ENCODE measurements around the gene MCC. TPM values are rescaled to one million over a fixed set of nuclear protein-coding genes. Genes with fewer than 3 reads are reported as not detected.

MCC gene
- total RNA-seq, 1 donor = under 0.01 TPM

DNA sequence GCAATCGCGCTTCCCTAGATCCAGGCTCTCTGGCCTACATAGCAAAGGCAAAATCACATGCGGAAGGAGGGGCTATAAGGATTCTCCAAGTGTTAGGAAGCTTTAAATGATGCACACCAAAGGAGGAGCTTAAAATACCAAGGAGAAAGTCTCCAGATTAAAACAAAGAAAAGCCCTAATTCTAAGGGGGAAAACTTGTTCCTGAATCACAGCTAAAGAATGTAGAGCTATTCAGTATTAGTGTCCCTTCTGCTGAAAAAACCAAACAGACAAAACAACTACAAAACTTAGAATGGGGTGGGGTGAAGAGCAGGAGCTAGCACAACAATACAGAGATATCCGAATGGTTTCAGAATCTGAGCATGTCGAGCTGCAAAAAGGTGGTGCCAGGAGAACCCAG, 297.9 kb downstream of the MCC start:
- DNase-seq (ENCODE audit: low read depth in 2 of 3, low spot score in 2 of 3) = no peak

DNA sequence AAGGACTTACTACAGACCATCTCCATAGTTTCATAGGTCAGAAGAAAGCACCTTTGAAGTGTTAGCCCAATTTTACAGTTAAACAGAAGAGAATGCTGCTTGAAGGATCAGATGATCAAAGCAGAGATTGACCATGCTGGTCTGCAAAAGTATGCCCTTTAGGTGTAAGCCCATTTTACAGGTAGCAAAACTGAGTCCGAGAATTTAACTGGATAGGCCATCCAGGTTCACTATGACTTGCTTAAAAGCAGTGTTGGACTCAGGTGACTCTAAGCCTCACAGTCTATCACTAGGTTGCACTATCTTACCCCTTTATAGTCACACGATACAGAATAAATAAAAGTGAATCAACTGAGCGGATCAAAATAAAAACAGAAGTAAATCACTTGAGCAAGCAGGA, 299.0 kb downstream of the MCC start:
- DNase-seq (ENCODE audit: low read depth in 2 of 3, low spot score in 2 of 3) = no peak

DNA sequence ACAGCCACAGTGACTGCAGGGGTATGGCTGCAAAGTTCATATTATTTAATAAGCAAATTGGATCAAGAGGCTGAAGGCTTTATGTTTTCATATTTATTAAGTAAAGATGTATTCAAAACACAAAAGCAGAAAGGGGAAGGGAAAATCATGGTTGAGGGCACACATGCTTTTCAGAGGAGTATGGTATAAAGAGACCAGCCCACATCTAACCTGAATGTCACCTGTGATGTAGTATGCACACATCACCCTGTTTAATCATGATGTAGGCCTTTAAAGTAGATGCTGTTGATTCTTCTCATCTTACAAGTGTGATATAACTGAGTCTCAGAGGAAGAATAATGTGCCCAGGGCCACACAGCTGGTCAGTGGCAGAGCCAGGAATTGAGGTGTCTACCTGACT, 299.8 kb downstream of the MCC start:
- DNase-seq (ENCODE audit: low read depth in 2 of 3, low spot score in 2 of 3) = no peak

DNA sequence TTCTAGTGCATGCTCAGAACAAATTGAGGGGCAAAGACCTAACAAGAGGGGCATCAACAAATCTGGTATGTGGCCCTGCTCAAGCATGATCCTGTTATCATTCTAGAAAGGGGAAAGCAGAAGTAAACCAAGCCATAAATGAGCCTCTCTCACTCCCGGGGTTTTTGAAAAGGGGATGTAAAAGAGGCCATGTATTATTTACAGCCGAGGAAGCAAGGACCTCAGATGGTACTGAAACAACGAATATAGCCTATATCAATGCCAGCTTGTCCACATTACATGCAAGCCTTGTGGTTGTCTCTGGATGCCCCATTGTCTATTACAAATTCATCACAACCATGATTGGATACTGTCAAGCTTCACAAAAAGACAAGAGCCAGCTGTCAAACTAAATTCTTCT, 300.3 kb downstream of the MCC start:
- peak in 1 of 3 donors; percentile 45 for DNase-seq (ENCODE audit: low read depth in 2 of 3, low spot score in 2 of 3)

DNA sequence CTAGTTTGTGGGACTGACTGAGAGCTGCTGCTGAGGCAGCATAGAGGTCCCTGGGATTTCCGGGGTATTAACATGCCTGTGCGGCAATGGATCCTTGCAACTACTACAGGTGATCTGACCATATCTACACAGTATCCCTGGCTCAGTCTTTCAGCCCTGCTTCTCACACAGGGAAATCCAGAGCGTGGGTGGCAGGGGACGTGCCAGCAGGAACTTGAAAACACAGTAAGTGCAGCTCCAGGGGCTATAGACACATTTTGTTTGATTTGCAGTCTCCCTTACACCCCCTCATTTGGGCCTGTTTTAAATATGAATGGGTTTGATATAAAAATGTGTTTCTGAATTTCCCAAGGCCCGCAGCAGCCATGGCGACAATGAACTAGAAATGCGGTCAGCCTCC, 302.2 kb downstream of the MCC start:
- no peak for DNase-seq (ENCODE audit: low read depth in 2 of 3, low spot score in 2 of 3)

DNA sequence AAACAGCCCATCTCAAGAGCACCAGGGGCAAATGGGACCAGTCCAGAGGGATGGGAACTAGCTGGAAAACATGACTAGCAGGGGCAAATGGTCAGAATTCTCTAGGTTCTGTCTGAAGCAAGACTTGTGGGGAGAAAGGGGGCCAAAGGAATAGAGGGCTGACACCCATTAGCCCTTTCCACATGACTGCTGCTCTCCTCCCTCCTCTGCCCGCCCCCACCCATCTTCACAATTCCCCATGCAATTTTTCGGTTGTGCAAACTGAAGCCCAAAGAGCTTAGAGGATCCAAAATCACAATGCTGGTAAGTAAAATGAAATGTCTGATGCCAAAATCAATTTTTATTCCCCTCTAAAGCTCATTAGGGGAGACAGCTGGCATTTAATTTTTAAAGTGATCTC, 304.6 kb downstream of the MCC start:
- no peak for DNase-seq (ENCODE audit: low read depth in 2 of 3, low spot score in 2 of 3)

DNA sequence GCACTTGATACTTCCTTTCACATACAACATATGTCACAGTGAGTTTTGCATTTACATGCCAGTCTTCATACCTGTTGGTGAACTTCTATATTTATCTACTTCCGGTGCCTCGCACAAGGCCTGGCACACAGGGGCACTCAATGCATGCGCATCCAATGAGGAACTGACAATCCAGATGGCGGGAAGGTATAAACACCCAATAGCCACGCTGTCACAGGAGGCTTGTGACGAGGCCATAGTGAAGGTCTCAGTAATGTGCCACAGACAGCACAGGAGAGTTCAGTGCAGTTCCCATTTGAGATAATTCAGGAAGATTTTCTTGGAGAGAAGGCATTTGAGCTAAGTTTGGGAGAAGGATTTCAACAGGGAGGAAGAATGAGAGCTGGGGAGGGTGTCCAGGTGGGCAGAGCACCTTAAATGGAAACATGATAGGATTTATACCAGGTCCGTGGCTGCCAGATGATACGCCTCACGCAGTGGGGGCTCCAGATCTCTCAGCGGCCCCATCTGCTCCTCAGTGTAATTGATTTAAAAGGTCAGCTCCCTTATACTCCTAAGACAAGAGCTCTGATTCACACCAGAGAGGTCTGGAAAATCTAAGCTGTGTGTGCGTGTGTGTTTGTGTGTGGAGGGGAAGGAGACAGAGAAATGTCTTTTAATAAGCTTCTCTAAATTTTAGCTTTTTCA, 305.5 kb downstream of the MCC start:
- DNase-seq (ENCODE audit: low read depth in 2 of 3, low spot score in 2 of 3) = no peak

DNA sequence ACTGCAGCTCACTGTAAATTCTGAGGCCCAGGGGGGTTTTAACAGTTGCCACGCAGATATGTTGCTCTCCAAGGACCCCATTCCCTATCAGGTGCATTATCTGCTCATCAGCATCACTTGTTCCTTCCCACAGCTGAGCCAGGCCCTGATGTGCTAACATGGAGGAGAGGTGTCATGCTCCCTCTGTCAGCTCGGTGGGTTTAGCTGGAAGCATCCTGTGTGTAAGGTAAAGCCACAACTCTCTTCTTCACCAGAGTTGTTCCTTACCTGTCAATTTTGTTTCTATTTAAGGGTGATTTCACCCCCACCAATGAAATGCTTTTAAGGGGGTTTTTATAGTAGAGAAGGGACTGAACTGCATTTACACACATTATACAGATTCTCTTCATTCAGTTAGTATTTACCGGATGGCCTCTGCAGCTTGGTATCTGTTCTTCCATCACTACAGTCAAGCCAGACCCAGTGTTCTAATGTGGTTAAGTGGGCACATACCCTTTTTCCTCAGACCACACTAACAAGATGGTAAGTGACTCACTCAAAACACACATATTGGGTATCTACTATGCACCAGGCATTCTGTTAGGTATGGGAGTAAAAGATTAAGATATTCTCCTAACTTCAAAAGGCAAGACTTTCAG, 306.3 kb downstream of the MCC start:
- no peak for DNase-seq (ENCODE audit: low read depth in 2 of 3, low spot score in 2 of 3)

DNA sequence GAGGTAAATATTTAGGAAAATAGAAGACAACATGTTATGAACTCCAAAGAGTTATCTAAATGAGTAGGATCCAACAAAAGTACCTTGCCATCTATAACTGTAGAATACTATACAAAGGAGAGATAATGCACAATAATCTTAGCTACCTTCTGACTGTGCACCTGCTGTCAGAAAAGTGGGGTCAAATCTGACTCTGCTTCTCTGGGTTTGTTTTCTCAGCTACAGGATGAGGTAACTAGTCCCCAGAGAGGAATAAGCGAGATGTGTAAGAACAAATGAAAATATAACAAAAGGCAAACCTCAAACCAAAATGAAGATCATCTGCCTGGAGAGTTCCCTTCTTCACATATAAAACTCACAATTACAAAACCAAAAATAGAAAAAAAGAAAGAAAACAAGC, 306.8 kb downstream of the MCC start:
- DNase-seq (ENCODE audit: low read depth in 2 of 3, low spot score in 2 of 3) = no peak

DNA sequence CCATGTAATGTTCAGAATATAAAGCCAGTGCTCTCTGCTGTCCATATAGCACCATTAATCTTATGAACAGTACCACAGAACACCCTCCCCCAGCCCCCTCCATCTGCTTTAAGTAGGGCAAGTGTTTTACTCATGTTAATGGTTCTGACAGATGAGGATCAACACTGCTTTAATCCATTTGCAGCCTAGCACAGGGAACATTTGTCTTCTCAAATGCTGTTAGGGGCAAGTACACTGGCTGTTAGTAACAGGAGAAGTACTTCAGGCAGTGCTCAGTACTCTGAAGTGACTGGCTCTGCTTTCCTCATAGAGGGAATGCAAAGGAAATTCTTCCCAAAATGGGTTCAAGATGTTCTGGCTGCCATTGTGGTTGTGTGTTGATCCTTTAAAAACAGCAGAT, 309.1 kb downstream of the MCC start:
- DNase-seq (ENCODE audit: low read depth in 2 of 3, low spot score in 2 of 3) = no peak

DNA sequence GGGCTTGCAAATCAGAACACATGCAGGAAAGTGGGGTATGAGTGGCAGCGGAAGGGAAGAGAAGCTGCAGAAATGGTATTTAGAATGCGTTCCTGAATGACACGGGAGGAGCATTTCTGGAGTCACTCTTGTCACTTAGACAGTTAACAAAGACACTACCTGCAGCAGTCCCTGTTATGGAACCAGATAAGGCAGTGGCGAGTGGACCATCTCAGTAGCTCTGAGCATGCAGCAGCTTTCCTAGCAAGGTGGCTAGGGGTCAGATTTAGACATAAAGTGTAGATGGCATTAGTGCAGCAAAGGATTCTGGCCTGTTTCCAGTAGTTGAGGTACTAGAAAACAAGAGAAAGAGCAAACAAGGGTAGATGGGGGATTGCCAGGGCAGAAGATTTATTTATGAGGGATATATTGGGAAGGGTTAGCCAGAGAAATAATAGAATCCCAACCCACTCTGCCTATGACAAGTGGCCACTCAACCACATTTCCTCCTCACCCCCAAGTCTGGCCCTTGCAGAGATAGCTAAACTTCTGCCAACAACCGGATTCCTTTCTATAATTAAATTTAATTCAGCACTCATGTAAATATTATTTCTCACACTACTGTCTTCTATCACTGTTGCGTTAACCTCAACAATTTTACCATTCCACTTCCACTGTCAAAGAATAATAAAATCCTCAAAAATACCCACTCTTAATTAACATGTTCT, 310.0 kb downstream of the MCC start:
- no peak for DNase-seq (ENCODE audit: low read depth in 2 of 3, low spot score in 2 of 3)

DNA sequence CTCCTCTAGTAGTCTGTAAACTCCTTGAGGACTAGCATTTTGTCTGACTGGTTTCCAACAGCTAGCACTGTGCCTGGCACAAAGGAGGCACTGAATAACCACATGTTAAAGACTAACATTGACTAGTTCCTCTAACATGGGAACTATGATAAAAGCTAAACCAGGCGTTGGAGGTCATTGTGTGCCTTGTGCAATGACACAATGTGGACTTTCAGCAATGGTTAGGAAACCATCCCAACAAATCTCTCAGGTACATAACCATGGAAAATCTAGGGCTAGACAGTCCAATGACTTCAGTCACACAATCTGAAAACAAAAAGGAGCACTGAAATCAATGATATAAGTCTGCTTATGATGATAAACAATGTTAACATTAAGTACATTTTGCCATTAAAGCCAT, 311.0 kb downstream of the MCC start:
- DNase-seq (ENCODE audit: low read depth in 2 of 3, low spot score in 2 of 3) = no peak

DNA sequence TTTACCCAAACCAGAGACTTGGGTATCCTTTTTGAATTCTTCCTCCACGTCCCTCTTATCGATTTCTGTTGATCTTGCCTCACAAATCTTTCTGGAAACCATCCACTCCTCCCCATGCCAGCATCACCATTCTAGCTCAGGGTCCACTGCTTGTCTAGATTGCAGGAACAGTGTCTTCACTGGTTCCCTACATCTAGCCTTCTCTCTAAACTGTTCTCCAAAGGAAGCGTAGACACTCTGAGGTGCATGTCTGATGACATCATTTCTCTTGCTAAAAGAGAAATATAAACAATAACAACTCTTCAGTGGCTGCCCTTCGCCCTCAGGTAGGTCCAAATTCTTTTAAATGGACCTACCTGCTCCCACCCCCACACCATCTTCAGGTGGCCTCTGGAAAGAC, 311.5 kb downstream of the MCC start:
- DNase-seq (ENCODE audit: low read depth in 2 of 3, low spot score in 2 of 3) = no peak

DNA sequence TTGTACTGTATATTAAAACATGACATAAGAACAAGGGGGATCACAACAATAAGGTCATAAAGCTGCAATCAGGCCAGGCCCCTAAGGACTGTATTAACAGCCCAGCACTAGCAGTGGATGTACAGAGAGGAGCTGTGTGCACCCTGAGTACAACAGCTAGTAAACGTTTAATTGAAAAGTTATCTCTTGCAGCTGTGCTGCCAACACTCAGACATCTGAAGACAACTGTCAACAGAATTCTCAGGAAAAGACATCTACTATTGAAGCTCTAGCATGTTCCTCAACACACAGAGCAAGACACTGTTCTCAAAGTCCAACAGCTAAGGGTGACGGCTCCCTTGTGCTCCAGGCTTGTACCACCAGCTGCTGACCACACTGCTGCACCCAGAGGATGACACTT, 312.1 kb downstream of the MCC start:
- DNase-seq (ENCODE audit: low read depth in 2 of 3, low spot score in 2 of 3) = no peak

DNA sequence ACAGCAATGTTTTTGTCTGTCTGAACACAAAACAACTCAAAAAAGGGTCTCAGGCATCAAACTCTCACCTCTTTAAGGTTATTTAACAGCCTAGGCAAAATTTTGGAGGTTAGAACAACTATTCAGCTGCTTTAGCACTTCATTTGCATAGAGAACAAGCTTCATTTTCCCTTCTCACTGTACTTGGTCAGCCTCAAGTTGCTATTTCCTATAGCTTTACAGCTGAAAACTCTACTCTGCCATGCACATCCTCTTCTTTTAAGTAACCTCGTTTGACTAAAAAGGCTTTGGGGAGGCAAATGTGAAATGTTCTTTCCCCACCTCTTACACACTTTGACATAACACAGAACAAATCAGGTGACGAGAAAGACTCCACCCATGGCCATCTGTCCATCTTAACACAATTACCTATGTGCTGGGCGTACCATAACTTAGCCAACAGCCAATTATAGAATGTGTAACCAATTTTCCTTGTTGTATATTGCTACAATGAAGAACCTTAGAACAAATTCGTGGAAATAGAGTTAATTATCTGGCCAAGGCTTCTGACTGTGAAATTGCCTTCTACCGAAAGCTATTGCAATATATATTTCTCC, 315.9 kb downstream of the MCC start:
- DNase-seq (ENCODE audit: low read depth in 2 of 3, low spot score in 2 of 3) = no peak

DNA sequence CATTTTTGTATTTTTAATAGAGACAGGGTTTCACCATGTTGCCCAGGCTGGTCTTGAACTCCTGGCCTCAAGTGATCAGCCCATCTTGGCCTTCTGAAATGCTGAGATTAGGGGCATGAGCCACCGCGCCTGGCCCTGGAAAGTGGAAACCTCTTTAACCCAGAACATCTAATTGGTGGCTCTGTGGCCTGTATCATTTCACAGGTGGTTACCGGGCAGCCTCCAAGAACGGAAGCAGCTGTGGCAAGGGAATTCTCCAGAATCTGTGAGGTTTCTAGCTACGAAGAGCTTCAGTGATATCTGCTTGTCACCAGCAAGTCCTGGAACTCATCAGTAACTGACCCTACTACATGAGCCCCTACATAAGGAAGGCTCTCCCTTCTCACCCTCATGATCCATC, 316.7 kb downstream of the MCC start:
- DNase-seq (ENCODE audit: low read depth in 2 of 3, low spot score in 2 of 3) = no peak

DNA sequence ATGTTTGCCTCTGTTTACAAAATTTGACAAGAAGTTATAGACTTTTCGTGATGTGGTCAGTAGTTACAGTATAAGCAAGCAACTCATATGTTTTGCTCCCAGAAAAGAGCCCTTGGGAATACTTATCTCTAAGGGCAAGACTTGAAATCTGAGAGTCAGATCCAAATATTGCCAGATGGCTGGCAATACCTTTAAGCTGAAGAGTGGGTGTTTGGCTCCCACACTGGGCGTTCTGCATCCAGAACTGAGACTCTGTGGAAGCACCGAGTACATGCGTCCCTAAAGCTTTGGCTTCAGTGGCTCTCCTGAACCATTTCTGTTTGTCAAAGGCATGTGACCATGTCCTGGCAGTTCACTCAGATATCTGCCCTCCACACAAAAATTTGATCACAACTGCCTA, 317.5 kb downstream of the MCC start:
- no peak for DNase-seq (ENCODE audit: low read depth in 2 of 3, low spot score in 2 of 3)

DNA sequence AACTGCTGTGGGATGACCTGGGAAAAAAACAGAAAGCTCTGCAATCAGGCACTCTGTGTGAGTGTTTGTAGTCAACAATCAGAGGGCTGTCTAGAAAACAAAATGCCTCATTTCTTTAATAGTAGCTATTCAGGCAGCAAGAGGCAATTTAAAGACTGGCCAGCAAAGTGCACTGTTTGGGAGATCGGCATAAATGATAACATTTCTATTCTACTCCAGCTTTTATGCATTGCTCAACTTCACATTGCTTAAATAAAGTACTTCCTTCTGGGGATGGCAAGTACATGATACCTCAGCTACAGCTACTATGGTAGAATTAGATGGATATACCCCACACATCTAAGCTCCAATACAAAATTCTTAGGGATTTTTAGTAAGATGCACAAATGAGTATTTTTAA, 318.5 kb downstream of the MCC start:
- no peak for DNase-seq (ENCODE audit: low read depth in 2 of 3, low spot score in 2 of 3)

DNA sequence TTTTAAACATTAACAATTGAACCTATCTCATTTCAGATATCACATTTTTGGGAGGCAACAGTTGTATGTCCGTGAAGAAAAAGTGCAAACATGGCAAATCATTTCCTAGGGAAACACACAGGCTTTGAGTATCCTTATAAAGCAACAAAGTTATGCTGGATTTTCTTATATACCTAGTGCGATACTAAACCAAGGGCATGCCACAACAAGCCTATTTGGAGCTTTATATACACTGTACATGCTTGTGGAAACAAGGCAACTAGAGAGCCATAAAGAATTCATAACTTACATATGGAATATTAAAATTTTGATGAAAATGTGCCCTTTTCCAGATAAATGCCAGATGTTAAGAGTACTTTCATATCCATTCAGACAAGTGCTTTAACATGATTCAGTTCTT, 320.3 kb downstream of the MCC start:
- DNase-seq (ENCODE audit: low read depth in 2 of 3, low spot score in 2 of 3) = no peak

DNA sequence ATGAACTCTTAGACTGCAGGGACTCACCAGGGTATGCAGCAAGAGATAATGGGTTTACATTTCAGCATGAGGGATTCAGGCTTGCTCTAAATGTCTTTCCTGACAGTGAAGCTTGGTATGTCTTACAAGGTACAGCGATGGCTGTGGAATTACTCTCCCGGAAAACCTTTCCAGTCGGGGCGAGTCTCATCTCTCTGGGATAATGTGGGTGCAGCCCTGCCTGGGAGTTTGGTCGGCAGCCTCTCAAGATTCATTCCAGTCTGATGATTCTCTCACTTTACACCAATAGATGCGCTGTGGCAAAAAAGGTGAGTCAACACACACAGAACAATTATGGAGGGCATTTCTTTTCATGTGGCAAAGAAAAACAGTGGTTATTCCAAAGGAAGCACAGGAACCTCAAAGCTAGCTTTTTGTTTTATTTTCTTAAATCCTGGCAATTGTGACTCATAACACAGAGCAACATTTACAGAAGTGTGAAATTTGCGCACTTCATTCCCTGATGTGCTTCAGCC, 321.3 kb downstream of the MCC start:
- DNase-seq (ENCODE audit: low read depth in 2 of 3, low spot score in 2 of 3) = no peak

DNA sequence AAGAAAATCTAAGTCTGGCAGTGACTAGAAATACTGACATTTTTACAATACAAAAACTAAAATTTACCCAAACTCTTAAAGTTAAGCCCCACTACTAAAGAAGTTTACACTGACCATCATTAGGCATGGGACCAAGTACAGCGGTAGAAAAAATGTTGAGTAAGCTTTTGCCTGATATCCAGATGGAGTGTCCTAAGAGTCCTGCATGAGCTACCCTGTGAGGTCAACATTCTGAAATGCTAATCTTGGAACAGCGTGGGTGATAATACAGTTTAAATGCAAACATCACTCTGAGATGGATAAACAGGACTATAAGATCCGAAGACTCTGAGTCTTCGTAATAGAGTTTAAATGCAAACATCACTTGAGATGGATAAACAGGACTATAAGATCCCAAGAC, 322.0 kb downstream of the MCC start:
- DNase-seq (ENCODE audit: low read depth in 2 of 3, low spot score in 2 of 3) = no peak

DNA sequence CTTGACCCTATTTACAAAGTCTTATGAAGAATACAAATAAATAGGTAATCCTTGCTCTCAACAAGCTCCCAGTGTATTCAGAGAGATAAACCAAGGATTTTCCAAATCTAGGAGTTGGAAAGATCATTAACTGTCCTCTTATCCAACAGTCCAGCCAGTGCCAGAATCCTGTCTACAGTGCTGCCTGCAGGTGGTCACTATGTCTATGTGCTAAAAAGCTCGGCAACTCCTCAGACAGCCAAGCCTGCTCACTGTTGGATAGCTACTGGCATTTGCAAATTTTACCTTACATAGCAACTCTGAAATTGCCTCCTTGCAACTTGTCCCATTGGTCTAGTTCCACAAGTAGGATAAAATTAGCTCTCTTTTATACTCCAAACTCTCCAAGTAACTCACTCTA, 324.2 kb downstream of the MCC start:
- no peak for DNase-seq (ENCODE audit: low read depth in 2 of 3, low spot score in 2 of 3)

Data from hematopoietic multipotent progenitor cell (in vitro differentiated cells).